NT2/D1 (cell line): ENCODE data around the gene UNC5C.

Source experiments
- DNase-seq: peaks from one replicate; pipeline ENCODE4 v3.0.0-alpha.2; 2011; ENCODE audit warnings: low read depth, low spot score
- H3K27me3 ChIP-seq: 2 replicates; pipeline ENCODE4 v1.6.0; 2011; ENCODE audit warnings: mild to moderate bottlenecking; ENCODE audit not compliant: insufficient read length, insufficient read depth
- H3K36me3 ChIP-seq: 2 replicates; pipeline ENCODE4 v1.6.1; 2011; ENCODE audit warnings: mild to moderate bottlenecking, low read length, mixed read lengths; ENCODE audit not compliant: insufficient read depth, insufficient read length
- H3K4me1 ChIP-seq: 2 replicates; pipeline ENCODE4 v1.5.1; 2011; ENCODE audit not compliant: insufficient read depth, insufficient read length
- H3K4me3 ChIP-seq: 2 replicates; pipeline ENCODE4 v1.5.1; 2011; ENCODE audit warnings: low read depth; ENCODE audit not compliant: insufficient read length
- H3K9ac ChIP-seq: 2 replicates; pipeline ENCODE4 v1.6.0; 2011; ENCODE audit warnings: low read depth; ENCODE audit not compliant: insufficient read length
- H3K9me3 ChIP-seq: 2 replicates; pipeline ENCODE4 v1.5.1; 2011; ENCODE audit warnings: mild to moderate bottlenecking, low read length; ENCODE audit not compliant: insufficient read depth
- SUZ12 ChIP-seq: IDR thresholded peaks from 2 replicates; pipeline ENCODE4 v1.6.1; 2011; ENCODE audit not compliant: insufficient read length, insufficient read depth; ENCODE audit errors: extremely low read depth
- YY1 ChIP-seq: IDR thresholded peaks from 2 replicates; pipeline ENCODE4 v1.6.1; 2011; ENCODE audit not compliant: insufficient read length, insufficient read depth
- ZNF274 ChIP-seq: IDR thresholded peaks from 2 replicates; pipeline ENCODE4 v1.6.1; 2011; ENCODE audit warnings: mild to moderate bottlenecking, low read depth, low read length

The UNC5C gene

DNA sequence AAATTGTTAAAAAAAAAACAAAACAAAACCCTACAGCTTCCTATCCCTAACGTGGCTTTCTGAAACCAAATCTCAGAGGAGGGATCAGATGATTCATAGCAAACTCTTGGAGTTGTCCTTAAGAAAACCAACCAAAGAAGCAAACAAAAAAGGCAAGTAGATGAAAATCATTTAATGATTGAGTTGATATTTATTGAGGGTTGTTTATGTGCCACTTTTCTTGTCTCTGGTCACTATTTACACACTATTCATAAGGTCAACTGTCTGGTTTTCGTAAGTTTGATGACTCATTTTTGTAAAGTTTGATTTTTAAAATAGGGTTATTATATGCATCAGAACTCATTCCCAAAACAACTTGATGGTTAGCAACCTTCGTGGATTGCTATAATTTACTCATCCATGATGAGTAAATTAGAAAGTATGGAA is 133.4 kb downstream of the UNC5C start:
- DNase-seq, result no peak
- TF ChIP-seq YY1 (no peak), SUZ12 (no peak), ZNF274 (no peak)
- Histone ChIP-seq H3K27me3 (no peaks in the 10 kb centered on the region), H3K9me3 (no peaks in the 10 kb centered on the region), H3K9ac (no peak overlapping the region), H3K36me3 (no peaks in the 10 kb centered on the region), H3K4me3 (no peak overlapping the region), H3K4me1 (no peaks in the 10 kb centered on the region)

DNA sequence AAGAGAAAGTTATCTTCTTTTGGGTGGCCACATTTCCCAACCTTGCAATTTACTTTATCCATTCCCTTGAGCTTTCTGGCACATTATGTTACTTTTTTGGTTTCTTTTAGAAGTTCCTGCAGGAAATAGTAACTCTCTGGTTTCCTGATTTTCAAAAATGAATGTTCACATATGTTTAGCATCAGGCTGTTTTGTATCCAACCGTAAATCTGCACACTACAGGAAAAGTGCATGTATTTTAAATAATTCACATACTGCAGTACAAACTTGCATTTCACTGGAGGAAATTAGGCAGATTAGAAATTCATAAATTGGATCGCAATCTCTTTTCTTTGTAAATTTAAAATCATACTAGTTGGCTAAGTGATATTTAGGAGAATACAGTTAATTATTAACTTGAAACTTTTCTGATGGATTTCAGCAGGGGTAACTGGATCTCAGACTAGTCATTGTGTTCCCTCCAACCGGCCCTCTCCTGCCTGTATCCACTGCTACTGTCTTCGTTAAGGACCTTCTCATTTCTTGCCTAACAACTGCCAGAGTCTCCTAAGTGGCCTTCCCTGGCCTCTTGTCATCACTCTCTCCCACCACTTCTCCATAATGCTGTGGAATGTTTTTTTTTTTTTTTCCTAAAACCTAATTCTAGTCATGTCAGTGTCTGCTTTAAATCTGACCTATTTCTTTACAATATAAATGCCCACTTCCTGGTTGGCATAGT is 137.2 kb downstream of the UNC5C start:
- TF ChIP-seq ZNF274 (no peak), SUZ12 (no peak)
- H3K4me1 ChIP-seq, result no peaks in the 10 kb centered on the region

DNA sequence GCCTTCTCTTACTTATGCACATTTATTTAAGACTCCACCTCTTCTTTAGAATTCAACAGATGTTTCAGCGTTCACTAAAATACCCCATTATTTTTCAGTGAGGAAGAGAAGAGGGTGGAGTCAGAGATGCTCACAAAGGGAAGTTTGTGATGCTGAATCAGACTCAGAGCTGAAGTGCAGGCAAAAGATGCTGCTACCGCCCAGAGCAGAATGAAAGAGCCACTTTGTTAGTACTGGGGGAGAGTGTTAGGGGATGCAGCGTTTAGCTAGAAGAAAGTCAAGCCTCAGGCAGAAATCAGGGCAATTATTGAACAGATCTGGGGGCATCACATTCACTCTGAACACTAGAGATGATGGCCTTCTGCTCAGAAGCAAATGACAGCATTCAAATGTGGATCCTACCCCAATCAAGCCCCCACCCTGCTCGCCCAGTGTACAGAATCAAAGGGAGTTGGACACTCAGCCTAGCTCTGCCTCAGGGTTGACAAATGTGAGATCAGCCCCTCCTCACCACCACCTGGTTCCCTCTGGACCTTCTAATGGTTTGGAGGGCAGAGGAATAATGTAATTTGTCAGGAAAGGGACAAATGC is 138.3 kb downstream of the UNC5C start:
- H3K27me3 ChIP-seq, result no peaks in the 10 kb centered on the region
- H3K9me3 ChIP-seq, result no peaks in the 10 kb centered on the region
- no peak overlapping the region for H3K9ac ChIP-seq
- DNase-seq, result no peak
- no peak overlapping the region for H3K4me3 ChIP-seq
- no peaks in the 10 kb centered on the region for H3K36me3 ChIP-seq
- TF ChIP-seq YY1 (no peak), ZNF274 (no peak), SUZ12 (no peak)
- H3K4me1 ChIP-seq, result no peaks in the 10 kb centered on the region

More for the DNA sequence above, 137.2 kb downstream of the UNC5C start:
- no peak for DNase-seq
- H3K9ac ChIP-seq, result no peak overlapping the region
- H3K27me3 ChIP-seq, result no peaks in the 10 kb centered on the region
- H3K9me3 ChIP-seq, result no peaks in the 10 kb centered on the region
- no peaks in the 10 kb centered on the region for H3K36me3 ChIP-seq
- H3K4me3 ChIP-seq, result no peak overlapping the region

DNA sequence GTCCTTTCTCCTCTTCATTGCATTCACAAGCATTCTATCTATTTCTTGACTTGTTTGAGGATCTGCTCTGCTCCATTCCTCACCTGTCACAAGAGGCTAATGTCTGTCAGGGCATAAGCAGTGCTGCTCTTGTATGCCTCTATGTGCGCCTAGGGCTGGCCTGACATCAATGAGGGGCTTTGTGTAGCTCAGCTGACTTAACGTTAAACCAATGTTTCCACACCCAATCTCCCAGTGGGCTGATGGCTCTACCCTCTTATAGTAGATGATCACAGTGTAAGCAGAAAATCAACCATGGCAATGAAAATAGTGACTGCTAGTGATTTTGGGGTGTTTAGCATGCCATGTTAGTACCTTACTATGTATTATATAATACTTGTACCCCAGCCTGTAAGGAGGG is 139.0 kb downstream of the UNC5C start:
- Histone ChIP-seq H3K9me3 (no peaks in the 10 kb centered on the region), H3K4me1 (no peaks in the 10 kb centered on the region), H3K9ac (no peak overlapping the region), H3K27me3 (no peaks in the 10 kb centered on the region), H3K4me3 (no peak overlapping the region), H3K36me3 (no peaks in the 10 kb centered on the region)
- no peak for DNase-seq
- no peak for TF ChIP-seq SUZ12
- TF ChIP-seq ZNF274, result no peak
- TF ChIP-seq YY1, result no peak

DNA sequence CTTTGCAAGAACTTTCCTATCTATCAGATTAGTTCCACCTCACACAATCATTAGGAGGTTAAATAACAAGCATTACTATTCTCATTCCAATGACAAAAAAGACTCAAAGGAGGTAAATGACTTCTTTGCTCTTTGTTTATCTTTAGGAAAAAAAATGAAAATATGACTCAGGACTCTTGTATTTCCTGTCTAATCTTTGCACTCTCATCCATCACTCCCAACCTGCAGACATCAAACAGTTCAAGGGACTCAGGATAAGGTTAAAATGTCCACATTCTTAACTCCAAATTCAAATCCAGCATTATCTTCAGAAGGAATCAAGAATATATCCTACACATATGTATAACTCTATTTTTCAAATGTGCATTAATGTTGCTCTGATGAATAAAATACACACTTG is 139.6 kb downstream of the UNC5C start:
- Histone ChIP-seq H3K27me3 (no peaks in the 10 kb centered on the region), H3K4me1 (no peaks in the 10 kb centered on the region), H3K9me3 (no peaks in the 10 kb centered on the region), H3K9ac (no peak overlapping the region), H3K4me3 (no peak overlapping the region), H3K36me3 (no peaks in the 10 kb centered on the region)
- DNase-seq, result no peak
- TF ChIP-seq YY1 (no peak), ZNF274 (no peak), SUZ12 (no peak)

DNA sequence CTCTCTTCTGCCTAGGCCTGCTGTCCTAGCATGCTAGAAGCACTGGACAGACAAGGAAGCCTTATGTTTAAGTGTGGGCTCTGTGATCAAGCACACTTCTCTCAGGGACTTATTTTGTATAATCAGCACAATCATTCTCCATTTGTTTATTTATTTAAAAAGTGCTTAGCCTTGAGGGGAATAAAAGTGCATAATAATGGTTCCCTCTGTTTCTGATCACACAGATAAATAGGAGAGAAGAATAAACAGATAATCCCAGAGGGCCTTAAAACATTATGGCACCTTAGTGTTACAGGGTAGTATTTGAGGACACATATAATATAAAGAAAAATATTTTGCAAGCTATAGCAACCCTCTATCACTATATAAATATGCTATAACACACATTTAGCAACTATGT is 146.5 kb downstream of the UNC5C start:
- Histone ChIP-seq H3K27me3 (no peaks in the 10 kb centered on the region), H3K4me3 (no peak overlapping the region), H3K36me3 (no peaks in the 10 kb centered on the region), H3K9ac (no peak overlapping the region), H3K9me3 (no peaks in the 10 kb centered on the region), H3K4me1 (no peaks in the 10 kb centered on the region)
- TF ChIP-seq SUZ12, result no peak
- no peak for TF ChIP-seq ZNF274
- no peak for TF ChIP-seq YY1
- DNase-seq, result no peak

DNA sequence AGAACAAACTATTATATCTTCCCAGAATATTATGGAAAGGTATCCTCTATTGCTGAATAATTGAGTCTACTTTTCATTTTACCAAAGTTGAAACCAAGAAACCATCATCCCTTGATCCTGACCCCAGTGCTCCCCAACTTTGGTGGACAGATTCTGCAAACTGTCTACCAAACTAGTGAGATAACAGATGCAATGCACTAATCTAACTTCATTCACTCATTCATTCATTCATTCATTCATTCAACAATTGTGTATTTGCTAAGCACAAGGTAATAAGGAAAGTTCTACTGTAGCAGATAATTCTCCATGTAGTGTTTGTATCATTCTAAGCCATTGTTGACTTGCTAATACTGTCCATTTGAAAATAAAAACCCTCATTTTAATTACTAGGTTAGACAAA is 150.6 kb downstream of the UNC5C start:
- no peaks in the 10 kb centered on the region for H3K4me1 ChIP-seq
- no peaks in the 10 kb centered on the region for H3K9me3 ChIP-seq
- no peak overlapping the region for H3K9ac ChIP-seq
- no peaks in the 10 kb centered on the region for H3K27me3 ChIP-seq
- no peak for DNase-seq
- H3K36me3 ChIP-seq, result no peaks in the 10 kb centered on the region
- no peak overlapping the region for H3K4me3 ChIP-seq
- TF ChIP-seq ZNF274 (no peak), YY1 (no peak), SUZ12 (no peak)
